Hepatocyte (in vitro differentiated cells): ENCODE data around the gene SETDB2.

Experiments
- EZH2 ChIP-seq: fragments of 200-600 bp; sonication (generic); IDR thresholded peaks from 2 replicates; pipeline ENCODE4 v1.6.1; 2016; ENCODE audit warnings: antibody characterized with exemption, mild to moderate bottlenecking, borderline replicate concordance
- TF ChIP-seq, protein P1 (sequence below): fragments of 200-600 bp; sonication (generic); IDR thresholded peaks from 2 replicates; pipeline ENCODE4 v1.5.1; 2016; ENCODE audit warnings: antibody characterized with exemption, mild to moderate bottlenecking; ENCODE audit not compliant: poor library complexity

DNA sequence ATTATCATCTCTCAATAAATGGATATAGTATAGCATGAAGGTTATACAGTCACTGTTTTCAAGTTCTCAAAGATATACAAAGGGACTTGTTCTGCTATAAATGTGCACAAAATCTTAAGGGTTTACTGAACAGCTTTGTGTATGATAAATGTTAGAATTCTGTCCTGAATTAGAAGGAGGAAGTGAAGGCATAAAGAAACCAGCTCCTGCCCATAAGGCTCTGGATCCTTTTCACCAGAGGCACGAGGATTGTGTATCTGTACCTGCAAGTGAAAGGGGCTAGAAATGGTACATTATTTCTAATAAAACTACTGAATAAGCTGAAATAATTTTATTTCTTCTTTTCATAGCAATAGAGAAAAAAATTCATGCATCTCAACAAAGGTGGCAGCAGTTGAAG, 84.1 kb downstream of the SETDB2 start:
- TF ChIP-seq, protein P1, sequence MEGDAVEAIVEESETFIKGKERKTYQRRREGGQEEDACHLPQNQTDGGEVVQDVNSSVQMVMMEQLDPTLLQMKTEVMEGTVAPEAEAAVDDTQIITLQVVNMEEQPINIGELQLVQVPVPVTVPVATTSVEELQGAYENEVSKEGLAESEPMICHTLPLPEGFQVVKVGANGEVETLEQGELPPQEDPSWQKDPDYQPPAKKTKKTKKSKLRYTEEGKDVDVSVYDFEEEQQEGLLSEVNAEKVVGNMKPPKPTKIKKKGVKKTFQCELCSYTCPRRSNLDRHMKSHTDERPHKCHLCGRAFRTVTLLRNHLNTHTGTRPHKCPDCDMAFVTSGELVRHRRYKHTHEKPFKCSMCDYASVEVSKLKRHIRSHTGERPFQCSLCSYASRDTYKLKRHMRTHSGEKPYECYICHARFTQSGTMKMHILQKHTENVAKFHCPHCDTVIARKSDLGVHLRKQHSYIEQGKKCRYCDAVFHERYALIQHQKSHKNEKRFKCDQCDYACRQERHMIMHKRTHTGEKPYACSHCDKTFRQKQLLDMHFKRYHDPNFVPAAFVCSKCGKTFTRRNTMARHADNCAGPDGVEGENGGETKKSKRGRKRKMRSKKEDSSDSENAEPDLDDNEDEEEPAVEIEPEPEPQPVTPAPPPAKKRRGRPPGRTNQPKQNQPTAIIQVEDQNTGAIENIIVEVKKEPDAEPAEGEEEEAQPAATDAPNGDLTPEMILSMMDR: no peak
- TF ChIP-seq EZH2: no peak
